Fibroblast of skin of abdomen (primary cell): ENCODE data around the gene FZD10.

Source experiments
- DNase-seq: peaks from one replicate; pipeline ENCODE4 v3.0.0-alpha.2; 2013

Gene FZD10

GRCh38 chr12:130132831-130133511, 29.3 kb upstream of the FZD10 start:
- no peak for DNase-seq

- DNase-seq, result no peak
These were observed 28.3 kb upstream of the FZD10 start for GRCh38 chr12:130133851-130134562.

DNA sequence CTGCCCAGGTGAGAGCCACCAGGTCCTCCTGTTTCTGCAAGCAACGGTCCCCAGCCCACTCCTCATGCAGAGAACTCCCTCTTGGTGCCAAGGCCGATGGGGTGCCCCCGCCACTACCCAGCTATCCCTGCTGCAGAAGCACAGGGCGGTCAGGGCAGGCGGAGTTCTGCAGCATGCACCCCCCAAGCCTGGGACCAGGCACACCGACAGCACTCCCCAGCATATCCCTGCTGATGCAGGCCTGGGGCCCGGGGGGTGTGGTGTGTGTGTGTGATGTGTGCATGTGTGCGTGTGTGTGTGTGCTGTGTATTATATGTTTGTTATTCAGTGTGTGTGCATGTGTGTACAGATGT, 27.7 kb upstream of the FZD10 start:
- DNase-seq, result no peak

DNA sequence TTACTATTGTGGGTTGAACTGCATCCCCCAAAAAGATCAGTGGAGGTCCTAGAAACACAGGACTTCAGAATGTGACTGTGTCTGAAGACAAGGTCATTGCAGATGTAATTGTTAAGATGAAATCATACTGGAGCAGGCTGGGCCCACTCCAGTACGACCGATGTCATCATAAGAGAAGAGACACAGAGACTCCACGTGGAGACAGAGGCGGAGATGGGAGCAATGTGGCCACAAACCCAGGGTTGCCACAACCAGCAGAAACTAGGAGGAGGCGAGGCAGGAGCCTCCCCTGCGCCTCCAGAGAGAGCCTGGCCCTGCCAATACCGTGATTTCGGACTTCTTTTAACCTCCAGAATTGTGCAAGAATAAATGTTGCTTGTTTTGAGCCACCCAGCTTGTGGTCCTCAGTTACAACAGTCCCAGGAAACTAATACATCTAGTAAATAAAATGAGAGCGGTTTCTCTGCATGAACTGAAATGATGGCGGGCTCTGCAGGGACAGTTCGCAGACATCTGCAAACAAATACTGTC, 25.7 kb upstream of the FZD10 start:
- no peak for DNase-seq

- DNase-seq, result no peak
These were observed 24.9 kb upstream of the FZD10 start for GRCh38 chr12:130137040-130138018.

GRCh38 chr12:130138478-130138877, 23.8 kb upstream of the FZD10 start:
- DNase-seq, result no peak

- peak; percentile 47 for DNase-seq
These were observed 22.5 kb upstream of the FZD10 start for GRCh38 chr12:130139567-130140421.

DNA sequence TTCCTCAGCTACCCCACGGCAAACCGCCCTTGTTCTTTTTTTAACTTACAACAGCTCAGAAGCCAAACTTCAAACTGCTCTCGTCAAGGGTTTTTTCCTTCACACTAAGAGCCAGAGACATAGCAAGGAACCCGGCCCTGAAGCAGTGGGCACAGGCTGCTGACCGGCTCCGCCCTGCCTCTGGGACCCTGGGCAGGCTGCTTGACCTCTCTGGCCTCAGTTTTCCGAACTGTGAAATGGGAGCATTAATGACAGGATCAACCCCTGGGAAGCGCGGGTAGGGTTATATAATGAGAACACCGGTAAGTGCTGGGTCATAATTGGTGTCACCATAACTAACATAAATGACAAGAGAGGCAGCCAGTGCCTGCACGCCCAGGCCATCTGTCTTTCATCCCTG, 21.2 kb upstream of the FZD10 start:
- DNase-seq, result no peak

- DNase-seq, result no peak
These were observed 20.2 kb upstream of the FZD10 start for GRCh38 chr12:130141901-130142683.

- no peak for DNase-seq
These were observed 19.5 kb upstream of the FZD10 start for GRCh38 chr12:130142736-130143135.

DNA sequence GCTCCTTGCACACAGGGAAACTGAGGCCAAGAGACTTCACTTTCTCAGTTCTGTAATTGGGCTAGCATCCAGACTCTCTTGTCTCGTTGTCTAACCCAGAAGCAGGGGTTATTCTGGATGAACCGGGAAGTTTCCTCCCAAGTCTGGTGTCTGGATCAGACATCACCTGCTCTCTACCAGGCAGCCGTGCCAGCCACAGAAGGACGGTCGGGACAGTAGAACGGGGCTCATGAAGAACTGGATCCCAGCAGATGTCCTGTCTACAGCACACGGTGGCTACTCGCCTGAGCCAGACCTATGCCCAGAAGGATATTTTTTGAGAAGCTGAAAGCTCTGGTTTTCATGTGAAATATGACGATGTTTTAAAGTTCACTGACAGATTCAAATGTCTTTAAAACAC, 19.1 kb upstream of the FZD10 start:
- no peak for DNase-seq

DNA sequence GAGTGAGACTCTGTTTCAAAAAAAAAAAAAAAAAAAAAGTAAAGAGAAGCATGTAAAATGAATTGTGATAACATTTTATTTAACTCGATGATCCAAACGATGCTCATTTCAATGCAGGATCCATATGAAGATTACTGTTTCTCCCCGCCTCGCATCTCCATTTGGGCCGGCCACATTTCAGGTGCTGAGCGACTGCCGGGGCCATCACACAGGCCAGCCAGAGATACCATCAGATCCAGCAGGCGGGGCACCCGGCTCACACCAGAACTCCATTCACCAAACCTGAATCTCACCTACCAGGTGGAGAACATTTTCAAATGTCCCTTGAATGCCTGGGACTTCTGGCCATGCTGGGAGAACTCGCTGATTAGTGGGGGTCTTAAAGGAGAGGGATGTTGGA, 18.0 kb upstream of the FZD10 start:
- DNase-seq, result no peak

DNA sequence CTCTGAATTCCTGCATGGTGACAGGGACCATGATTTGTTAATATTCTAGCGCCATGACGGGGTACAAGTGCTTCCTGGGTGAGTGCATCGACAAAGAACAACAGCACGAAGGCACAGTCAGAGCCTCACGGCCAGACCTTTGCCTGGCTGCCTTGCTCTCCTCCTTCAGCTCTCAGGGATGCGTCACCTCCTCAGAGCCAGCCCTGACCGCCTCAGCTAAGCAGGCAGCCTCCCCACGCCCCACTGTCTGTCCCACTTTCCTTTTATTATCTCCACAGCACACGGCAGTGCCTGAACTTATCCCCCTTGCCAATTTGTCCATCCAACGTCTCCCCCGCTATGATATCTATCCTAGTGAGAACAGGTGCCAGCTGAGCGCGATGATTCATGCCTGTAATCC, 16.5 kb upstream of the FZD10 start:
- no peak for DNase-seq

GRCh38 chr12:130146176-130146931, 15.9 kb upstream of the FZD10 start:
- DNase-seq, result no peak

GRCh38 chr12:130147875-130148596, 14.2 kb upstream of the FZD10 start:
- no peak for DNase-seq

GRCh38 chr12:130151846-130152245, 10.4 kb upstream of the FZD10 start:
- DNase-seq, result no peak

GRCh38 chr12:130152386-130152785, 9.9 kb upstream of the FZD10 start:
- no peak for DNase-seq

DNA sequence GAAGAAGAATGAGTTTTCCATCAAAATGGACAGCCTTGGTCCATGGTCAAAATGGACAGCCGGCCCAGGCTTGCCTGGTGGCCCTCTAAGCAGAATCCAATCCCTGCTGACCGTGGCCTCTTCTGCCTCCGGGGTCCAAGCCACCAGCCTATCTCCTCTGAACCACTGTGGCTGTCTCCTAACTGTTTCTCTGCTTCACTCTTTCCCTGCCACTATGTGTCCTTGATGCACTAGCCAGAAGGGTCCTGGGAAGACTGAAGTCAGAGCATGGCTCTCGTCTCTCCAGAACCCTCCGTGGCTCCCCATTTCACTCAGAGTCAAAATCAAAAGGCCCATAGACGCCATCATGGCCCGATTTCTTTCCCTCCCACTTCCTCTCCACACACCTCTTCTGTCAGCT, 8.5 kb upstream of the FZD10 start:
- DNase-seq, result no peak

DNA sequence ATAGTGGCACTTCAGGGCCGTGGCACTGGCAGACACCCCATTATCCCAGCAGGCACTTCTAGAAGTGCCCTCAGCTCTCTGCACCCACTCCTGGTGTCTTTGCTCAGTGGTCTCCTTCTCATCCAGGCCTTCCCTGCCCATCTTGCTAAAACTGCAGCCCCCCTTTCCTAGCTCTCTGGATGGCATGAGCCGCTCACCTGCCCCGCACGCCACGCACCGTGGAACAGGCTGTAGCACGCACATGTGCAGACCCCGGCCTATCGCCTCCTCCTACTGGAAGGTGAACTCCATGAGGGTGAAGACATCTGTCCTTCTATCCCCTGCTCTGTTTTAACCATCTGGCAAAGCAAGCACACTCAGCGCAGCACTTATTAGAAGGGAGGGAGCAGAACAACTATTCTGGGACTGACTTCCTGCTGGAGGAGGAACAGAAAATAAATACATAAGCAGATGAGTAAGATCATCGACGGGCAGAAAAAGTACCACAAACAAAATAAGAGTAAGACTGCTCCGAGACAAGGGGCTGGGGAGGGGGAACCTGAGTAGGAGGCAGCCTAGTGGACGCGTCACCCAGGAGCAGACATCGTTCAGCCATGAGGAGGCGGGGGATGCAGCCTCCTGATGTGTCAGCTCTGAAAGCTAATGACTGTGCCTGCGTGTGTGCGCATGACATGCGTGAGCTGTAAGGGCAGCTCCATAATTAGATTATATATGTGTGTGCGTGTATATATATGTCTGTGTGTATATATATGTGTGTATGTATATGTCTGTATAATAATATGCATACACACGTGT, 7.8 kb upstream of the FZD10 start:
- DNase-seq, result peak; percentile 7
